HG02870 (cell line): ENCODE measurements around the gene DLG2.

Source experiments
- ATAC-seq: cut with Tn5 transposase; IDR thresholded peaks from one replicate; pipeline ENCODE4 v1.9.1; 2021; ENCODE audit warnings: mild to moderate bottlenecking, moderate library complexity; ENCODE audit not compliant: unreplicated experiment

DLG2 gene

GRCh38 chr11:83722392-83723119 is 1904.6 kb downstream of the DLG2 start:
- no peak for ATAC-seq

- no peak for ATAC-seq
Observed at GRCh38 chr11:83721263-83721662, 1905.9 kb downstream of the DLG2 start.

- ATAC-seq: no peak
Observed at GRCh38 chr11:83720675-83721074, 1906.5 kb downstream of the DLG2 start.

GRCh38 chr11:83717537-83717936 is 1909.6 kb downstream of the DLG2 start:
- no peak for ATAC-seq

GRCh38 chr11:83715927-83716535 is 1911.1 kb downstream of the DLG2 start:
- no peak for ATAC-seq

GRCh38 chr11:83713708-83714107 is 1913.4 kb downstream of the DLG2 start:
- no peak for ATAC-seq

- no peak for ATAC-seq
Observed at GRCh38 chr11:83711106-83711527, 1916.0 kb downstream of the DLG2 start.

- peak; percentile 49 for ATAC-seq
Observed at GRCh38 chr11:83709434-83709833, 1917.7 kb downstream of the DLG2 start.

- no peak for ATAC-seq
Observed at GRCh38 chr11:83706566-83706965, 1920.6 kb downstream of the DLG2 start.

GRCh38 chr11:83702796-83703195 is 1924.3 kb downstream of the DLG2 start:
- ATAC-seq: no peak

GRCh38 chr11:83697518-83697917 is 1929.6 kb downstream of the DLG2 start:
- no peak for ATAC-seq

- ATAC-seq: no peak
Observed at GRCh38 chr11:83695046-83695445, 1932.1 kb downstream of the DLG2 start.

GRCh38 chr11:83694191-83694910 is 1932.8 kb downstream of the DLG2 start:
- ATAC-seq: no peak

GRCh38 chr11:83693306-83693992 is 1933.7 kb downstream of the DLG2 start:
- ATAC-seq: no peak

GRCh38 chr11:83692675-83693074 is 1934.5 kb downstream of the DLG2 start:
- ATAC-seq: no peak

- ATAC-seq: no peak
Observed at GRCh38 chr11:83691451-83691950, 1935.6 kb downstream of the DLG2 start.

GRCh38 chr11:83689144-83689780 is 1937.9 kb downstream of the DLG2 start:
- no peak for ATAC-seq

GRCh38 chr11:83687787-83688186 is 1939.4 kb downstream of the DLG2 start:
- no peak for ATAC-seq

- no peak for ATAC-seq
Observed at GRCh38 chr11:83685730-83686129, 1941.4 kb downstream of the DLG2 start.

GRCh38 chr11:83684071-83684470 is 1943.1 kb downstream of the DLG2 start:
- ATAC-seq: no peak

- ATAC-seq: peak; percentile 94
Observed at GRCh38 chr11:83682611-83682973, 1944.6 kb downstream of the DLG2 start.
